Mesenchymal stem cell (in vitro differentiated cells and primary cell): Measurements from ENCODE around the gene EEF1AKMT3.

Experiments used
- DNase-seq: peaks from one replicate; pipeline ENCODE4 v3.0.0-alpha.2; 2013
- H2AFZ ChIP-seq: one replicate; pipeline ENCODE4 v1.6.1; 2013; ENCODE audit warnings: low read depth, mild to moderate bottlenecking, control low read depth, inconsistent platforms, low read length, moderate library complexity
- H2AK5ac ChIP-seq: 2 replicates; pipeline ENCODE4 v1.6.1; 2013; ENCODE audit warnings: low read length, moderate library complexity, mild to moderate bottlenecking, inconsistent platforms; ENCODE audit not compliant: severe bottlenecking
- H2BK120ac ChIP-seq: one replicate; pipeline ENCODE4 v1.6.1; 2013; ENCODE audit warnings: low read depth, mild to moderate bottlenecking, inconsistent platforms, low read length, moderate library complexity
- H2BK12ac ChIP-seq, 2 experiments: one replicate each; pipeline ENCODE4 v1.6.1; 2013; ENCODE audit warnings: inconsistent platforms in 2 of 2, low read length in 2 of 2, mild to moderate bottlenecking in 2 of 2, moderate library complexity in 2 of 2, control low read depth in 1 of 2
- H2BK15ac ChIP-seq: one replicate; pipeline ENCODE4 v1.6.1; 2013; ENCODE audit warnings: mild to moderate bottlenecking, low read depth, inconsistent platforms; ENCODE audit not compliant: poor library complexity, severe bottlenecking
- H2BK5ac ChIP-seq: 2 replicates; pipeline ENCODE4 v1.6.1; 2013; ENCODE audit warnings: low read depth, mild to moderate bottlenecking, low read length, control low read depth, inconsistent platforms; ENCODE audit not compliant: poor library complexity, severe bottlenecking
- H3K14ac ChIP-seq, 2 experiments: one replicate each; pipeline ENCODE4 v1.6.1; 2013; ENCODE audit warnings: inconsistent platforms in 2 of 2, low read length in 2 of 2, control low read depth in 1 of 2, mild to moderate bottlenecking in 1 of 2, moderate library complexity in 1 of 2
- H3K18ac ChIP-seq, 2 experiments: one replicate each; pipeline ENCODE4 v1.6.1; 2013; ENCODE audit warnings: inconsistent platforms in 2 of 2, low read length in 2 of 2, control low read depth in 1 of 2, low read depth in 1 of 2, mild to moderate bottlenecking in 1 of 2
- H3K23ac ChIP-seq, 2 experiments: one replicate each; pipeline ENCODE4 v1.6.1; 2013; ENCODE audit warnings: inconsistent platforms in 2 of 2, low read length in 2 of 2, mild to moderate bottlenecking in 2 of 2, moderate library complexity in 2 of 2, control low read depth in 1 of 2
- H3K27ac ChIP-seq: 2 replicates; pipeline ENCODE4 v1.5.1; 2013; ENCODE audit warnings: mild to moderate bottlenecking, moderate library complexity, low read length, control low read depth, inconsistent platforms; ENCODE audit not compliant: poor library complexity, severe bottlenecking
- H3K27me3 ChIP-seq, 2 experiments: 2 replicates each; pipeline versions ENCODE4 v1.6.1 to v1.7.0; 2013; ENCODE audit warnings: low read length in 2 of 2, mild to moderate bottlenecking in 2 of 2, moderate library complexity in 2 of 2, control low read depth in 1 of 2, inconsistent platforms in 1 of 2; ENCODE audit not compliant: control insufficient read depth in 1 of 2, insufficient read depth in 1 of 2
- H3K36me3 ChIP-seq, 2 experiments: 2 replicates each; pipeline versions ENCODE4 v1.6.1 to v1.7.0; 2013; ENCODE audit warnings: low read length in 2 of 2, control low read depth in 1 of 2, inconsistent platforms in 1 of 2, low read depth in 1 of 2, mild to moderate bottlenecking in 1 of 2; ENCODE audit not compliant: insufficient read depth in 2 of 2, control insufficient read depth in 1 of 2
- H3K4ac ChIP-seq, 2 experiments: one replicate each; pipeline ENCODE4 v1.6.1; 2013; ENCODE audit warnings: inconsistent platforms in 2 of 2, low read length in 2 of 2, mild to moderate bottlenecking in 2 of 2, moderate library complexity in 2 of 2, control low read depth in 1 of 2, low read depth in 1 of 2
- H3K4me1 ChIP-seq: 2 replicates; pipeline ENCODE4 v1.6.1; 2013; ENCODE audit warnings: low read depth, low read length, control low read depth; ENCODE audit not compliant: control insufficient read depth, insufficient read depth
- H3K4me2 ChIP-seq: 2 replicates; pipeline ENCODE4 v1.6.1; 2013; ENCODE audit warnings: low read length, mild to moderate bottlenecking, inconsistent platforms; ENCODE audit not compliant: poor library complexity, severe bottlenecking
- H3K4me3 ChIP-seq, 2 experiments: 2 replicates each; pipeline versions ENCODE4 v1.5.1 to v1.7.0; 2013; ENCODE audit warnings: low read length in 2 of 2, mild to moderate bottlenecking in 2 of 2, control low read depth in 1 of 2, low read depth in 1 of 2; ENCODE audit not compliant: insufficient read depth in 1 of 2
- H3K79me1 ChIP-seq: replicated peaks from 2 replicates; pipeline ENCODE4 v1.6.1; 2013; ENCODE audit warnings: mild to moderate bottlenecking, control low read depth, low read length, inconsistent platforms; ENCODE audit not compliant: poor library complexity, severe bottlenecking
- H3K9ac ChIP-seq: 2 replicates; pipeline ENCODE4 v1.7.0; 2013; ENCODE audit warnings: mild to moderate bottlenecking, low read length, moderate library complexity
- H3K9me3 ChIP-seq: 2 replicates; pipeline ENCODE4 v1.7.0; 2013; ENCODE audit warnings: mild to moderate bottlenecking, low read length; ENCODE audit not compliant: control insufficient read depth
- H4K8ac ChIP-seq: one replicate; pipeline ENCODE4 v1.6.1; 2013; ENCODE audit warnings: inconsistent platforms, mild to moderate bottlenecking, low read length, moderate library complexity
- H4K91ac ChIP-seq: one replicate; pipeline ENCODE4 v1.6.1; 2013; ENCODE audit warnings: mild to moderate bottlenecking, low read length, inconsistent platforms
- WGBS: methylation state at CpG from one replicate; pipeline ENCODE4 v1.1.7; 2013; ENCODE audit warnings: mixed read lengths; 5-methylcytosine and 5-hydroxymethylcytosine counted together

EEF1AKMT3 gene

GRCh38 chr12:57777367-57777766 is 5.0 kb downstream of the EEF1AKMT3 start:
- DNase-seq = no peak
- no peak overlapping the region for H2BK5ac ChIP-seq
- no peak overlapping the region for H3K18ac ChIP-seq
- 97% methylated on average over 4 of the region's 7 CpGs for WGBS
- H3K36me3 ChIP-seq = peaks cover 10 to 44% of the 10 kb centered on the region in 2 experiments
- no peaks in the 10 kb centered on the region for H3K27me3 ChIP-seq
- no peak overlapping the region for H3K4me2 ChIP-seq
- no peak overlapping the region for H2AK5ac ChIP-seq
- H3K14ac ChIP-seq = no peak overlapping the region
- H3K4me1 ChIP-seq = peaks cover 4% of the 10 kb centered on the region
- H4K8ac ChIP-seq = no peak overlapping the region
- H4K91ac ChIP-seq = no peak overlapping the region
- H2BK12ac ChIP-seq = no peak overlapping the region
- no peak overlapping the region for H3K23ac ChIP-seq
- no peak overlapping the region for H2BK15ac ChIP-seq
- no peaks in the 10 kb centered on the region for H3K9me3 ChIP-seq
- H3K9ac ChIP-seq = no peak overlapping the region
- peaks cover 5% of the 10 kb centered on the region for H3K79me1 ChIP-seq
- H2BK120ac ChIP-seq = no peak overlapping the region
- H3K4ac ChIP-seq = no peak overlapping the region
- H2AFZ ChIP-seq = no peak overlapping the region
- no peak overlapping the region for H3K27ac ChIP-seq
- H3K4me3 ChIP-seq = no peak overlapping the region

DNA sequence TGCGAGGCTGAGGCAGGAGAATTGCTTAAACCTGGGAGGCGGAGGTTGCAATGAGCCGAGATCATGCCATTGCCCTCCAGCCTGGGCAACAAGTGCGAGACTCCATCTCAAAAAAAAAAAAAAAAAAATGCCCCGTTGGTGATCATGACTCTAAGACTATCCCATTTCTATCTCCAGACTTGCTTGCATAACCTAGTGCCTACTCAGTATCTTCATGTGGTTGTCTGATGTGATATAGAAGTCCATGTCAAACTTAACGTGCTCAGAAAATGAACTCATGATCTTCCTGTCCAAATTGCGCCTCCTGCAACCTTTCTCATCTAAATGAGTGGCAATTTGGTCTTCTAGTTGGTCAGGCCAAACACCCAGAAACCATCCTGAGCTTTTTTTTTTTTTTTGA is 5.5 kb downstream of the EEF1AKMT3 start:
- no peaks in the 10 kb centered on the region for H3K9me3 ChIP-seq
- 100% methylated on average over 5 of the region's 7 CpGs for WGBS

GRCh38 chr12:57779736-57780135 is 7.3 kb downstream of the EEF1AKMT3 start:
- H3K27me3 ChIP-seq = no peaks in the 10 kb centered on the region
- H3K4me2 ChIP-seq = no peak overlapping the region
- H2BK120ac ChIP-seq = no peak overlapping the region
- no peak for DNase-seq
- H4K91ac ChIP-seq = no peak overlapping the region
- peaks cover 11% of the 10 kb centered on the region for H3K79me1 ChIP-seq
- H3K9me3 ChIP-seq = no peaks in the 10 kb centered on the region
- H2AK5ac ChIP-seq = no peak overlapping the region
- no peak overlapping the region for H3K14ac ChIP-seq
- no peak overlapping the region for H3K4ac ChIP-seq
- H2BK5ac ChIP-seq = no peak overlapping the region
- H4K8ac ChIP-seq = no peak overlapping the region
- H3K18ac ChIP-seq = no peak overlapping the region
- no peak overlapping the region for H3K9ac ChIP-seq
- peaks cover 10 to 46% of the 10 kb centered on the region in 2 experiments for H3K36me3 ChIP-seq
- WGBS = 82% methylated on average over 1 of the region's 1 CpG
- no peak overlapping the region for H3K27ac ChIP-seq
- no peak overlapping the region for H2BK15ac ChIP-seq
- no peak overlapping the region for H2BK12ac ChIP-seq
- no peak overlapping the region for H3K23ac ChIP-seq
- H2AFZ ChIP-seq = no peak overlapping the region
- no peaks in the 10 kb centered on the region for H3K4me1 ChIP-seq
- no peak overlapping the region for H3K4me3 ChIP-seq

More for the DNA sequence above, 5.5 kb downstream of the EEF1AKMT3 start:
- DNase-seq = no peak
- Histone ChIP-seq H2AK5ac (no peak overlapping the region), H4K8ac (no peak overlapping the region), H3K9ac (no peak overlapping the region), H3K14ac (no peak overlapping the region), H2BK5ac (no peak overlapping the region), H2BK15ac (no peak overlapping the region), H4K91ac (no peak overlapping the region), H3K79me1 (peaks cover 7% of the 10 kb centered on the region), H3K4me1 (peaks cover 4% of the 10 kb centered on the region), H2AFZ (no peak overlapping the region), H3K23ac (no peak overlapping the region), H3K27ac (no peak overlapping the region), H2BK12ac (no peak overlapping the region), H3K18ac (no peak overlapping the region), H3K27me3 (no peaks in the 10 kb centered on the region), H3K4me2 (no peak overlapping the region), H3K4ac (no peak overlapping the region), H3K4me3 (no peak overlapping the region), H3K36me3 (peaks cover 10 to 44% of the 10 kb centered on the region in 2 experiments), H2BK120ac (no peak overlapping the region)

DNA sequence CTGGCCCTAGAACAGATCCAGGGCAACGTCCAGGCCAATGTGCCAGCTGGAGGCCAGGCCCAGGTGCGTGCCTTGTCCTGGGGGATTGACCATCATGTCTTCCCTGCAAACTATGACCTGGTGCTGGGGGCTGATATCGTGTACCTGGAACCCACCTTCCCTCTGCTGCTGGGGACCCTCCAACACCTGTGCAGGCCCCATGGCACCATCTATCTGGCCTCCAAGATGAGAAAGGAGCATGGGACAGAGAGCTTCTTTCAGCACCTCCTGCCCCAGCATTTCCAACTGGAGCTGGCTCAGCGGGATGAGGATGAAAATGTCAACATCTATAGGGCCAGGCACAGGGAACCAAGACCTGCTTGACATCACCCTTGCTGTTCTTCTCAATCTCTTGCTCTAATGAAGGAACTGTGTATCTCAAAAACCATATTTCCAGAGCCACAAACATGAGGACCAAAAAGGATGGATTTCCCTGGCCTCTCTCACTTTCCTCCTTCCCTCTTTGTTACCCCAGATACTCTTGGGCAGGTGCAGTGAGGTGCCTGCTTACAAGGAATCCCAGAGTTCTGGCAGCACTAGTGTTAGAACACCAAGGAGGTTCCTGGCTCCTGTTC is 8.0 kb downstream of the EEF1AKMT3 start:
- H3K27me3 ChIP-seq = no peaks in the 10 kb centered on the region
- no peak overlapping the region for H3K23ac ChIP-seq
- no peak overlapping the region for H2AFZ ChIP-seq
- no peak overlapping the region for H4K8ac ChIP-seq
- no peak overlapping the region for H3K4me3 ChIP-seq
- H3K9ac ChIP-seq = no peak overlapping the region
- H3K36me3 ChIP-seq = peaks cover 9 to 45% of the 10 kb centered on the region in 2 experiments
- H3K79me1 ChIP-seq = peaks cover 14% of the 10 kb centered on the region
- no peak overlapping the region for H2BK12ac ChIP-seq
- H3K9me3 ChIP-seq = no peaks in the 10 kb centered on the region
- DNase-seq = no peak
- H2BK120ac ChIP-seq = no peak overlapping the region
- H2BK15ac ChIP-seq = no peak overlapping the region
- H2BK5ac ChIP-seq = no peak overlapping the region
- no peak overlapping the region for H3K27ac ChIP-seq
- WGBS = 94% methylated on average over 4 of the region's 4 CpGs
- no peak overlapping the region for H3K4ac ChIP-seq
- H3K4me1 ChIP-seq = no peaks in the 10 kb centered on the region
- H3K18ac ChIP-seq = no peak overlapping the region
- no peak overlapping the region for H3K4me2 ChIP-seq
- no peak overlapping the region for H4K91ac ChIP-seq
- H3K14ac ChIP-seq = no peak overlapping the region
- H2AK5ac ChIP-seq = no peak overlapping the region
